Activated CD4-positive, alpha-beta T cell treated with anti-CD3 and anti-CD28 coated beads, Interleukin-2, amount 10 ng/mL, durations not matched to agents 7 days and 5 days (primary cell): ENCODE data around the gene EXOSC2. TPM values are rescaled to one million over a fixed set of nuclear protein-coding genes. Genes with fewer than 3 reads are reported as not detected.

Source experiments
- CTCF ChIA-PET: fragments of 350-600 bp; sonication (Branson Sonifier 250); formaldehyde crosslinking; loops from one replicate; lab custom pipeline; 2021; ENCODE audit warnings: antibody characterized with exemption; lab: Charles Lee
- POLR2A ChIA-PET: fragments of 350-600 bp; sonication (Branson Sonifier 250); formaldehyde crosslinking; loops from one replicate; lab custom pipeline; 2021; ENCODE audit warnings: antibody characterized with exemption; lab: Charles Lee
- DNase-seq: peaks from one replicate; pipeline ENCODE4 v3.0.0-alpha.2; 2020
- H3K27ac Mint-ChIP-seq: one replicate; pipeline ENCODE4 v1.8.0; 2021; ENCODE audit warnings: mild to moderate bottlenecking, moderate library complexity, mixed read lengths
- H3K27me3 Mint-ChIP-seq: one replicate; pipeline ENCODE4 v1.8.0; 2021; ENCODE audit warnings: mixed read lengths
- H3K36me3 Mint-ChIP-seq: one replicate; pipeline ENCODE4 v1.8.0; 2021; ENCODE audit warnings: low read depth, mixed read lengths
- H3K4me1 Mint-ChIP-seq: one replicate; pipeline ENCODE4 v1.8.0; 2021; ENCODE audit warnings: mixed read lengths
- H3K4me3 Mint-ChIP-seq: one replicate; pipeline ENCODE4 v1.8.0; 2021; ENCODE audit warnings: mild to moderate bottlenecking, moderate library complexity, mixed read lengths
- H3K9me3 Mint-ChIP-seq: one replicate; pipeline ENCODE4 v1.8.0; 2021; ENCODE audit warnings: mixed read lengths
- total RNA-seq, 2 experiments: library from RNA; stranded (reverse); gene quantifications; one replicate each; pipeline ENCODE4 v1.2.3, GENCODE V29; 2021

The EXOSC2 gene
- total RNA-seq, 2 experiments from 2014 or later: 49.7 to 60.8 TPM

DNA sequence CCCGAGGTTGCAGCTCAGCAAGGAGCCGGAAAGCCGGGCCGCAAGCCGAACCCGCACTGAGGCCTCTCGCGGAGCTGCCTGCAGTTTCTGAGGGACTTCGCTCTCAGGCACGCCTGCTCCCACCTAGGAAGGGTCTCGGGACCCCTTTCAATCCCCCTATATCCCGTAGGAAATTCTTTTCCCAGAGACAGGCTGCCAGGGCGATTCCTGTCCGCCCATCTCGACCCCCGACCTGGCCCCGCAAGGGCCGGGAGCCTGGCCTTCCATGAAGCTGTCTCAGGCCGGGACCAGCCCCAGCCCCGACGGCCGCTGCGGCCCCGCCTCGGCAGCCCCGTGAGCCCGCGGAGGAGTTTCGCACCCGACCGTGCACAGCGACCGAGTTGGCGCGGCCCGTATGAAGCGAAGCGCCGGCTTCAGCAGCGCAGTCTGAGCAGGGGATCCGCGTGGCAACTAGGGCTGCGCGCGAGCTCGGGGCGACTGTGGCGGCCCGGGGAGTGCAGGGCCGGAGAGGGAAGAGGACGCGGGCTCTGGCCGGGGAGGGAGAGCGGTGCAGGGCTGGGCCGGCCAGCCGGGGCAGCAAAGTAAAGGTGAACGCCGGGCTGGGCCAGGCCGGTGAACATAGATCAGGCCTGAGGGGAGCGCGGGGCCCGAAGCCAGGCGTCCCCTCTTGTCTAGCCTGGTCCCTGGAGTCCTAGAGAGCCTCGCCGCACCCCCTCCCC is 30.2 kb upstream of the EXOSC2 start:
- Mint-ChIP-seq H3K9me3 (no peaks in the 10 kb centered on the region), H3K27me3 (peaks cover 73% of the 10 kb centered on the region), H3K36me3 (peaks cover 3% of the 10 kb centered on the region), H3K4me1 (peaks cover 10% of the 10 kb centered on the region), H3K27ac (peak overlapping the region; percentile 50), H3K4me3 (no peak overlapping the region)
- ChIA-PET POLR2A (no interaction called here), CTCF (interaction anchor here (0.6 kb wide), 1 partner anchor 397 kb away, joined by 3 read pairs; no protein-coding TSS in a partner anchor)
- no peak for DNase-seq

DNA sequence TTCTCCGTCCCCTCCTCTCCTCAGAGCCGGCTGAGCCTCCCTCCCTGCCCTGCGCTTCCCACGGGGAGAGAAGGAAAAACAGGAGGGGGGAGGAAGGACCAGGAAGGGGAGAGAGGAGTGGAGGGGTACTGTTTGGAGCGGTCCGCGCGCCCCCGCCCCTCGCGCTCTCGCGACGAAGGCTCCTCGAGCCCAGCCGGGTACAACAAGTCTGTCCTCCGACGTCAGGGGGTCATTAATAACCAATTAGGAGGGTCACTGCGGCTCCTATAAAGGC is 29.7 kb upstream of the EXOSC2 start:
- Mint-ChIP-seq H3K27ac (no peak overlapping the region), H3K27me3 (peaks cover 71% of the 10 kb centered on the region), H3K36me3 (peaks cover 3% of the 10 kb centered on the region), H3K9me3 (no peaks in the 10 kb centered on the region), H3K4me1 (peaks cover 8% of the 10 kb centered on the region), H3K4me3 (no peak overlapping the region)
- DNase-seq: no peak
- POLR2A ChIA-PET: no interaction called here
- CTCF ChIA-PET: no interaction called here

DNA sequence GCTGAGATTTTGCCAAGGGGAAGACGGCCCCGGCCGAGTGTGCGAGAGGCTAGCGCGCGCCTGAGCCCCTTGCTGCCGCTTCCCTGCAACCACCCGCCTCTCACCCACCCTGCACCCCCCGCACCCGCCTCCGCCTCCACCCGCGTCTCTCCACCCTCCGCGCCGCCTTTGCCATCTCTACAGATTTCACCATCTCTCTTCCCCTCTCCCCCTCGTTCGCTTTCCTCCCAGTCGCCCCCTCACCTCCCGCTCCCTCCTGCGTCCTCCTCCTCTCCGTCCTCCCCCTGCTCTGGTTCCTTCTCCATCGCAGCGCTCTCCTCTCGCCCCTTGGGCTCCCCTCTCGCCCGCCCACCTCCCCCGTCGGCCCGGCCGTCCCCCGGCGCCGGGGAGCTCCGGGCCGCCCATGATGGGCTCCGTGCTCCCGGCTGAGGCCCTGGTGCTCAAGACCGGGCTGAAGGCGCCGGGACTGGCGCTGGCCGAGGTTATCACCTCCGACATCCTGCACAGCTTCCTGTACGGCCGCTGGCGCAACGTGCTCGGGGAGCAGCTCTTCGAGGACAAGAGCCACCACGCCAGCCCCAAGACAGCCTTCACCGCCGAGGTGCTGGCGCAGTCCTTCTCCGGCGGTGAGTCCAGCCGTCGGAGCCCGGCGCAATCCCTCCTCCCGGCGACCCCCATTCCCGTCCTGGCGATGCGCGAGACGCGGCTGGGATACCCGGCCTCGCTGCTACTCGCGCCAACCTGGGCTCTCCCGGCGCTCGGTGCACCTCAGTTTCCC is 29.1 kb upstream of the EXOSC2 start, which contains the start of gene PRDM12:
PRDM12 (plus strand) TSS at position 344 of the 778 bp plus-strand sequence; CDS start at position 404, 60 bp downstream.
- POLR2A ChIA-PET: no interaction called here
- CTCF ChIA-PET: no interaction called here
- H3K4me3 Mint-ChIP-seq: no peak within 1 kb of the TSS

DNA sequence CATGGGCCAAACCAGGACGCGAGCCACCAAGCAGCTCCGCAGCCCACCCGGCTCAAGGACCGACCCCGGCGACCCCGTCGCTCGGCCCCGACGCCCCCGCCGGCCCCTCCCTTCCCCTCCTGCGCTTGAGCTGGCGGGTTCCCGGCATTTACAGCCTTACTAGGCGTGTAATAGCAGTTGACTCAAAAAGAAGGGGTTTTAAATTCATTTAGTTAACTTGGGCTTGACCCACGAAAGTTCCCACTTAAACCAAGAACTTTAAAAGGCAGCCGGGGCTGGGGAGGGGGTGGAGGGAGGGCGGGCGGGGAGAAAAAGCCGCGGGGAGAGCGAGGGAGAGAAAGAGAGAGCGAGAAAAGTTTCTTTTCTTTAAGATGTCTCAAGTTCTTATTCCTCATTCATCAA is 28.6 kb upstream of the EXOSC2 start:
- peaks cover 64% of the 10 kb centered on the region for H3K27me3 Mint-ChIP-seq
- CTCF ChIA-PET: no interaction called here
- peaks cover 3% of the 10 kb centered on the region for H3K36me3 Mint-ChIP-seq
- H3K4me1 Mint-ChIP-seq: peaks cover 7% of the 10 kb centered on the region
- peak overlapping the region; percentile 50 for H3K27ac Mint-ChIP-seq
- no peak for DNase-seq
- no peaks in the 10 kb centered on the region for H3K9me3 Mint-ChIP-seq
- H3K4me3 Mint-ChIP-seq: no peak overlapping the region
- POLR2A ChIA-PET: no interaction called here

More for the DNA sequence above, 29.1 kb upstream of the EXOSC2 start, which contains the start of gene PRDM12:
- peaks cover 3% of the 10 kb centered on the region for H3K36me3 Mint-ChIP-seq
- H3K4me1 Mint-ChIP-seq: peaks cover 8% of the 10 kb centered on the region
- H3K27me3 Mint-ChIP-seq: peaks cover 67% of the 10 kb centered on the region
- H3K27ac Mint-ChIP-seq: peak within 1 kb of the TSS; percentile 50
- no peak for DNase-seq
- no peaks in the 10 kb centered on the region for H3K9me3 Mint-ChIP-seq

DNA sequence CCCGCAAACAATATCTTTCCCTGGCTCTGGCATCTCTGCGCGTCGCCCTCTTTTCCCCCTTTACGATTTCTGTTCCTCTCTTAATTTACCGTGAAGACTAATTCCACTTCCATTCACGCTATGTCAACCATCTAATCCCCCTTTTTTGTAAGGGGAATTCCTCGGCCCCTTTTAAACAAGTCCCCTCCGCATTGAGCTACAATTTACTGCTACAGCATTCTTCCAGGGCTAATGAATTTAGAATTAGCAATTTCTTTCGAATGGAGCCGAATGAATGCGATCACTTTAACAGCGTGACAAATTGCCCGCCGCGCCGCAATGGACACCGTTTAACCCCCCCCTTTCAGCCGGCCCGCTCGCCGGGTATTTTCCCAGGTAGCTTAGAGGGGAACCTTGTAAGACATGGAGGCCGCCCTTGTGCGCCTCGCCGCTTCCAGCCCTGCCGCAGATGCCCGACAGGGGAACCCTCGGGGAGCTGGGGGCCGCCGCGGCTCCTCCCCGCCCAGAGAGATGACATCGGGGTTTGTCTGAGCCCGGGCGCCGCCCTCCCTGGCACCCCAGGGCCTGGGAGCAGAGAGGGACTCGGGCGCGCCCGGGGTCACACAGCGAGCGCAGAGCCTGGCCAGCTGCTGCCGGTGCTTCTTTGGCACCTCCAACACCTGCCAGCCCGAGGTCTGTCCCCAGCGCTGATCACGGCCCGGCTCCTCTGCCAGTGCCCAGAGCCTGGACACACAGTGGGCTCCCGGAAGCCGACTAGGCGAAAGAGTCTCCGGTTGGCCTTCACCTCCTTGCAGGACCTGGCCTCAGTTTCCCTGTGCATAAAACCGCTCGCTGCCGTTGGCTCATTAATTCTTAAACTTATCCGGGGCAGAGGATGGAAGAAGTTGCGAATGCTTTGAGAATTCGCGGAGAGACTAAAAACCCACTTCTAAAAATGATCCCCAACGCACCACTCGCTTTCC is 27.9 kb upstream of the EXOSC2 start:
- peak overlapping the region; percentile 50 for H3K27ac Mint-ChIP-seq
- no peak overlapping the region for H3K4me3 Mint-ChIP-seq
- peaks cover 65% of the 10 kb centered on the region for H3K27me3 Mint-ChIP-seq
- peaks cover 3% of the 10 kb centered on the region for H3K36me3 Mint-ChIP-seq
- H3K9me3 Mint-ChIP-seq: no peaks in the 10 kb centered on the region
- peaks cover 7% of the 10 kb centered on the region for H3K4me1 Mint-ChIP-seq
- no peak for DNase-seq
- CTCF ChIA-PET: no interaction called here
- POLR2A ChIA-PET: no interaction called here

DNA sequence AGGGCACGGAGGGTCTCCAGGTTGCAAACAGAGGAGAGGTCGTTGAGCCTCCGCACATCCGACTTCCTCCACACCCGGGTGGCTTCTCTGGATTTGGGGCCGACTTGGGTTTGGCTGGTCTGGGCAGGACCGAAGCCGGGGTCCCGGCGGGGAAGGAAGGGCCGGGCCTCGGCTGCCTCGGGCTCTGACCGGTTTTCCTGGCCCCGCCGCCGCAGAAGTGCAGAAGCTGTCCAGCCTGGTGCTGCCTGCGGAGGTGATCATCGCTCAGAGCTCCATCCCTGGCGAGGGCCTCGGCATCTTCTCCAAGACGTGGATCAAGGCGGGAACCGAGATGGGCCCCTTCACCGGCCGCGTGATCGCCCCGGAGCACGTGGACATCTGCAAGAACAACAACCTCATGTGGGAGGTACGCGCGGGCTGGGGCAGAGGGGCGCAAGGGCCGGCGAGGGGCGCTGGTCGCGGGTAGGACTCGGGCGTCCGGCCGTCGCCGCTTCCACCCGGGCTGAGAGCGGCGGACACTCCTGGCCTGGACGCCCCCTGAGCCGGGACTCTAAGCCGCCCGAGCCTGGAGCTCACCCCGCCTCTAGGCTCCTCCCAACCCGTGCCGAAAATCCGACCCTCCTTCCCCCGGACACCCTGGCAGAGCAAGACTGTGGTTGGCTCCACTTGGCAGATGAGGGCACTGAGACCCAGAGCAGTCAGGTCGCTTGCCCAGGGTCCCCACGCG is 27.0 kb upstream of the EXOSC2 start:
- H3K4me1 Mint-ChIP-seq: peaks cover 7% of the 10 kb centered on the region
- H3K27me3 Mint-ChIP-seq: peaks cover 66% of the 10 kb centered on the region
- DNase-seq: no peak
- peaks cover 3% of the 10 kb centered on the region for H3K36me3 Mint-ChIP-seq
- POLR2A ChIA-PET: no interaction called here
- no peaks in the 10 kb centered on the region for H3K9me3 Mint-ChIP-seq
- H3K27ac Mint-ChIP-seq: peak overlapping the region; percentile 31
- H3K4me3 Mint-ChIP-seq: no peak overlapping the region
- CTCF ChIA-PET: interaction anchor here (1.3 kb wide), 1 partner anchor 35 kb away, joined by 3 read pairs; no protein-coding TSS in a partner anchor

DNA sequence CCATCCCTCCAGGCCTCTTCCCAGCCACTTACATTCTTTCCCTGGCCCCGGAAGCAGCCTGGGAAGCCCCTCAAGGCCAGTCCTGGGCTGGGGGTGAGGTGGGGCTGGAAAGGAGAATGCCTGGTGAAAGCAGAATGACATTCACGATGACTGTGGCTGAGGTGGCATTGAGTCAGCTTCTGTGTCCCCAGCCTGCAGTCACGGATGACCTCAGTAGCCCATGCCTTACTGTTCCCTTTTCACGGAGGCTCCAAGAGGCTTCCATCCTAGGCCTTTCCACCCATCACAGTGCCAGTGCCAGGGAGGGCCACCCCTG is 26.5 kb upstream of the EXOSC2 start:
- H3K9me3 Mint-ChIP-seq: no peaks in the 10 kb centered on the region
- ChIA-PET CTCF (interaction anchor here (1.3 kb wide), 1 partner anchor 34 kb away, joined by 3 read pairs; no protein-coding TSS in a partner anchor), POLR2A (no interaction called here)
- peaks cover 65% of the 10 kb centered on the region for H3K27me3 Mint-ChIP-seq
- H3K36me3 Mint-ChIP-seq: peaks cover 3% of the 10 kb centered on the region
- H3K27ac Mint-ChIP-seq: peak overlapping the region; percentile 31
- H3K4me3 Mint-ChIP-seq: no peak overlapping the region
- H3K4me1 Mint-ChIP-seq: peaks cover 7% of the 10 kb centered on the region
- no peak for DNase-seq

DNA sequence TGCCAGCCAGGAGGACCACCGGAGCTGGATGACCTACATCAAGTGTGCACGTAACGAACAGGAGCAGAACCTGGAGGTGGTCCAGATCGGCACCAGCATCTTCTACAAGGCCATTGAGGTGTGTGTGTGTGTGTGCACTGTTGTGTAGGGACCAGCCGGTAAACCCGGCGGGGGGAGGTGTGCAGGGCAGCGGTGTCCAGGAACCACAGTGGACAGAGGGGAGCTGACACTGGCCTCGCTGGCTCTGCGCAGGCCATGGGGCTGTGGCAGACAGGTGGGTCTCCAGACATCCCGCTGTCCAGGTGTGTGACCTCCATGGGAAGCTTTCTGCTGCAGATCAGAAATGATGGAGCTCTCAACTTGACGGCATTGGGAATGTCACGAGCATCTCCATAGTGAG is 25.4 kb upstream of the EXOSC2 start:
- H3K4me1 Mint-ChIP-seq: peaks cover 3% of the 10 kb centered on the region
- POLR2A ChIA-PET: no interaction called here
- no peak overlapping the region for H3K27ac Mint-ChIP-seq
- CTCF ChIA-PET: interaction anchor here (1.3 kb wide), 1 partner anchor 33 kb away, joined by 3 read pairs; no protein-coding TSS in a partner anchor
- peaks cover 54% of the 10 kb centered on the region for H3K27me3 Mint-ChIP-seq
- peaks cover 3% of the 10 kb centered on the region for H3K36me3 Mint-ChIP-seq
- H3K9me3 Mint-ChIP-seq: no peaks in the 10 kb centered on the region
- no peak overlapping the region for H3K4me3 Mint-ChIP-seq
- no peak for DNase-seq

DNA sequence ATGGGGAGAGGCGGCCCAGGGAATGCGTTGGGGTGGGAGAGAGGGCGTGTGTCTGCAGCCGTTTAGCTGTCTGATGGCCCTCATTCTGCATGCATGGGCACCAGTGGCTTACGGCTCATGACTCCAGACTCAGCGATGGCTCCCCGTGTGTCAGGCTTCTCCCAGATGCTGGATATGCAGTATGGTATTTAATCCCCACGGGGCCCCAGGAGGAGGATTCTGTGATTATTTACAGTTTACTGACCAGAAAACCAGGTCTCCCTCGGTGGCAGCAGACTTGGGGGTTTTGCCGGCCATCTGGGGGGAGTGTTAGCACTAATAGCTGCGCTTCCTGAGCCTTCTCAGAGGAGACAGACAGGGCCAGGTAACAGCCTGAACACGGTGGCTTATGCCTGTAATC is 24.9 kb upstream of the EXOSC2 start:
- Mint-ChIP-seq H3K4me1 (peaks cover 3% of the 10 kb centered on the region), H3K36me3 (peaks cover 3% of the 10 kb centered on the region), H3K27ac (no peak overlapping the region), H3K27me3 (peaks cover 49% of the 10 kb centered on the region), H3K4me3 (no peak overlapping the region), H3K9me3 (no peaks in the 10 kb centered on the region)
- no peak for DNase-seq
- POLR2A ChIA-PET: no interaction called here
- CTCF ChIA-PET: no interaction called here

DNA sequence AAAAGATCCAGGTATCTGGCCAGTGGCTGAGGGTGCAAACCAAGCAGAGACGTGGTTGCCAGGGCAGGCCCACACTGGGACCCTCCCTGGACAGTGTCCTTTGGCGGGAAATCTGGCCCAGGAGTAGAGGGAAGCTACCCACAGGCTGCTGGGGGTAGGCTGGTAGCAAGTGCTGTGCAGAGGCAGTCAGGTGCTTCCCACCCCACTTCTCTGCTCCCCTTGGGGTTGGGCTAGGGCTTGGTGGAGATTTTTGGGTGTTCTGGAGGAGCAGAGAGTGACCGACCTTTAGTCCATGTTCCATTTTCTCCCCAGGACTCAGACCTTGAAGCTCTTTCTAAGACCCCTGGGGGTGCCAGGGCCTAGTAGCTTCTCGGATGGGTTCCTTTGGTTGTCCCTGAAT is 23.6 kb upstream of the EXOSC2 start:
- Mint-ChIP-seq H3K36me3 (peaks cover 3% of the 10 kb centered on the region), H3K9me3 (no peaks in the 10 kb centered on the region), H3K4me1 (peaks cover 3% of the 10 kb centered on the region), H3K27ac (no peak overlapping the region), H3K4me3 (no peak overlapping the region), H3K27me3 (peaks cover 39% of the 10 kb centered on the region)
- CTCF ChIA-PET: no interaction called here
- no peak for DNase-seq
- POLR2A ChIA-PET: interaction anchor here (0.7 kb wide), 1 partner anchor 31 kb away, joined by 6 read pairs; no protein-coding TSS in a partner anchor

DNA sequence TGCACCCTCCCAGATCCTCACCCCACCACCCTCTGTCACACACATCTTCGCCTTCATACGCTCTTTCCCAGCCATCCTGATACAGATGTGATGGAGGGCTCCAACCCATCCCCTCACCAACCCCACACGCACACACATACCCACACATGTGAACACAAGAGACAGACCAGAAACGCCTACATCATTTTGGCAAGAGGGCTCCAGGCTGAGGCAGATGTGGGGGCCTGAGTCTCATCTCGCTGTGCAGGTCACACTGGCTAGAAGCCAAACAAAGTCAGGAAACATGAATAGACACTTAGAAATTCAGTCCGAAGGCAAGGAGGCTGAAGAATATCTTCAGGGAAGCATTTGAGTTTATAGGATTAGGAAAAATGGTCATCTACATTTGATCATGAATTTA is 22.9 kb upstream of the EXOSC2 start:
- CTCF ChIA-PET: no interaction called here
- no peak overlapping the region for H3K27ac Mint-ChIP-seq
- no peaks in the 10 kb centered on the region for H3K4me1 Mint-ChIP-seq
- peaks cover 33% of the 10 kb centered on the region for H3K27me3 Mint-ChIP-seq
- H3K4me3 Mint-ChIP-seq: no peak overlapping the region
- H3K36me3 Mint-ChIP-seq: no peaks in the 10 kb centered on the region
- no peaks in the 10 kb centered on the region for H3K9me3 Mint-ChIP-seq
- no peak for DNase-seq
- POLR2A ChIA-PET: no interaction called here

DNA sequence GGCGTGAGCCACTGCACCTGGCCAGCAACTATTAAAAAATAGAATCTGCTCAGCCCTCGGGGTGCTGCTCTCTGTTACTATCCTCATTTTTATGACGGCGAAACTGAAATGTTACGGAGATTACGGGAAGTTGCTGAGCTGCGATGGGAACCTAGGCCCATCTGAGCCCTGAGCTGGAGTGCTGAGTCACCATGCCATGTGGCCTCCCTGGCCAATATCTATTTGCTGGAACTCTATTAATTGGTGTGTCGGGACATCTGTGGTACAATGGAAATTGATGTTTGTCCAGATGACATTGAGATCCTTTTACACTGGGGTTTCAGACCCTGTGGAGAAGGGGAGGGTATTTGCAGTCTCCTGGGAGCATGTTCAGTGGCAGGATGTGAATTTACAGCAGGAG is 21.1 kb upstream of the EXOSC2 start:
- H3K27me3 Mint-ChIP-seq: peaks cover 18% of the 10 kb centered on the region
- POLR2A ChIA-PET: no interaction called here

More for the DNA sequence above, 21.1 kb upstream of the EXOSC2 start:
- H3K4me3 Mint-ChIP-seq: no peak overlapping the region
- CTCF ChIA-PET: no interaction called here
- H3K36me3 Mint-ChIP-seq: no peaks in the 10 kb centered on the region
- no peaks in the 10 kb centered on the region for H3K9me3 Mint-ChIP-seq
- no peak for DNase-seq
- H3K4me1 Mint-ChIP-seq: no peaks in the 10 kb centered on the region
- no peak overlapping the region for H3K27ac Mint-ChIP-seq
